GM23338 (cell line): Measurements from ENCODE around the gene SPRYD7. TPM values are rescaled to one million over a fixed set of nuclear protein-coding genes. Genes with fewer than 3 reads are reported as not detected.

Source experiments
- ATAC-seq: fragments of 200-7000 bp; cut with Tn5 transposase; 3 replicates; pipeline ENCODE4 v1.9.1; 2020
- DNase-seq: peaks from one replicate; pipeline ENCODE4 v3.0.0-alpha.2; 2015; ENCODE audit warnings: low spot score
- H2AFZ ChIP-seq: fragments of 200-600 bp; sonication (generic); 2 replicates; pipeline ENCODE4 v1.8.0; 2016; ENCODE audit warnings: antibody characterized with exemption, mild to moderate bottlenecking, moderate library complexity
- H3F3A ChIP-seq: fragments of 200-600 bp; sonication (generic); replicated peaks from 2 replicates; pipeline ENCODE4 v1.8.0; 2017; ENCODE audit warnings: antibody characterized with exemption, mixed run types, low read depth
- H3K27ac ChIP-seq: fragments of 200-600 bp; sonication (generic); 2 replicates; pipeline ENCODE4 v1.6.1; 2016; ENCODE audit warnings: low read depth
- H3K27me3 ChIP-seq: fragments of 200-600 bp; sonication (generic); 2 replicates; pipeline ENCODE4 v1.8.0; 2016; ENCODE audit warnings: mild to moderate bottlenecking, mixed run types, moderate library complexity; ENCODE audit not compliant: insufficient read depth
- H3K36me3 ChIP-seq: fragments of 200-600 bp; sonication (generic); 2 replicates; pipeline ENCODE4 v1.8.0; 2016; ENCODE audit warnings: mild to moderate bottlenecking; ENCODE audit not compliant: insufficient read depth
- H3K4me1 ChIP-seq: fragments of 200-600 bp; sonication (generic); 2 replicates; pipeline ENCODE4 v1.8.0; 2016; ENCODE audit warnings: mild to moderate bottlenecking, moderate library complexity; ENCODE audit not compliant: insufficient read depth
- H3K4me2 ChIP-seq: fragments of 200-600 bp; sonication (generic); 2 replicates; pipeline ENCODE4 v1.7.1; 2017; ENCODE audit warnings: mixed run types
- H3K4me3 ChIP-seq: fragments of 200-600 bp; sonication (generic); 2 replicates; pipeline ENCODE4 v1.6.1; 2016; ENCODE audit warnings: mixed run types
- H3K79me2 ChIP-seq: fragments of 200-600 bp; sonication (generic); replicated peaks from 2 replicates; pipeline ENCODE4 v1.8.0; 2017; ENCODE audit warnings: mild to moderate bottlenecking; ENCODE audit not compliant: insufficient read depth
- H3K9me2 ChIP-seq: fragments of 200-600 bp; sonication (generic); 2 replicates; pipeline ENCODE4 v1.8.0; 2017; ENCODE audit not compliant: insufficient read depth
- H4K20me1 ChIP-seq: fragments of 200-600 bp; sonication (generic); replicated peaks from 2 replicates; pipeline ENCODE4 v1.8.0; 2017; ENCODE audit warnings: mild to moderate bottlenecking; ENCODE audit not compliant: insufficient read depth
- H3K27ac Mint-ChIP-seq: 2 replicates; pipeline ENCODE4 v1.8.0; 2020; ENCODE audit warnings: inconsistent platforms, mild to moderate bottlenecking, moderate library complexity, mixed read lengths
- H3K27me3 Mint-ChIP-seq: 3 replicates; pipeline ENCODE4 v1.8.0; 2022; ENCODE audit warnings: low read depth, mild to moderate bottlenecking, moderate library complexity, mixed read lengths, inconsistent platforms; ENCODE audit not compliant: insufficient read depth, poor library complexity
- H3K36me3 Mint-ChIP-seq: 3 replicates; pipeline ENCODE4 v1.8.0; 2021; ENCODE audit warnings: low read depth, mild to moderate bottlenecking, inconsistent platforms, moderate library complexity, mixed read lengths
- H3K4me1 Mint-ChIP-seq: 3 replicates; pipeline ENCODE4 v1.8.0; 2020; ENCODE audit warnings: mild to moderate bottlenecking, inconsistent platforms, mixed read lengths
- H3K4me3 Mint-ChIP-seq: 3 replicates; pipeline ENCODE4 v1.8.0; 2021; ENCODE audit warnings: moderate library complexity, mild to moderate bottlenecking, inconsistent platforms, mixed read lengths
- H3K9me3 Mint-ChIP-seq: 3 replicates; pipeline ENCODE4 v1.8.0; 2020; ENCODE audit warnings: moderate library complexity, mild to moderate bottlenecking, inconsistent platforms, mixed read lengths
- CREB1 ChIP-seq: fragments of 250-450 bp; sonication (Bioruptor Pico); IDR thresholded peaks from 2 replicates; pipeline ENCODE4 v1.5.0; 2020; ENCODE audit warnings: low read depth, mild to moderate bottlenecking, moderate library complexity
- CTCF ChIP-seq, 2 experiments: fragments of 200-600 bp in 1 of 2; sonication (generic) in 1 of 2; conservative IDR thresholded peaks; 2 replicates each; pipeline versions ENCODE4 v1.5.1 to v1.6.1; 2016 to 2017; ENCODE audit warnings: antibody characterized with exemption in 2 of 2, low read depth in 2 of 2, mild to moderate bottlenecking in 2 of 2, moderate library complexity in 1 of 2
- ETS1 ChIP-seq: IDR thresholded peaks from 2 replicates; pipeline ENCODE4 v1.6.1; 2016; ENCODE audit warnings: antibody characterized with exemption
- EZH2 ChIP-seq: fragments of 200-600 bp; sonication (generic); IDR thresholded peaks from one replicate; pipeline ENCODE4 v1.8.0; 2017; ENCODE audit warnings: antibody characterized with exemption, mild to moderate bottlenecking, low read depth; ENCODE audit not compliant: unreplicated experiment
- EZH2phosphoT487 ChIP-seq: fragments of 200-600 bp; sonication (generic); IDR thresholded peaks from one replicate; pipeline ENCODE4 v1.8.1; 2018; ENCODE audit warnings: antibody characterized with exemption; ENCODE audit not compliant: unreplicated experiment
- JUNB ChIP-seq: IDR thresholded peaks from one replicate; pipeline ENCODE4 v1.6.1; 2016; ENCODE audit warnings: antibody characterized with exemption; ENCODE audit not compliant: unreplicated experiment
- NANOG ChIP-seq: IDR thresholded peaks from 2 replicates; pipeline ENCODE4 v1.6.1; 2016; ENCODE audit warnings: antibody characterized with exemption, borderline replicate concordance
- POLR2AphosphoS5 ChIP-seq: IDR thresholded peaks from 2 replicates; pipeline ENCODE4 v1.6.1; 2016; ENCODE audit warnings: antibody characterized with exemption, low read depth
- REST ChIP-seq: IDR thresholded peaks from one replicate; pipeline ENCODE4 v1.6.1; 2018; ENCODE audit warnings: antibody characterized with exemption; ENCODE audit not compliant: unreplicated experiment
- STAT1 ChIP-seq: IDR thresholded peaks from one replicate; pipeline ENCODE4 v1.6.1; 2016; ENCODE audit warnings: antibody characterized with exemption; ENCODE audit not compliant: unreplicated experiment
- ZNF114 ChIP-seq: fragments of 250-450 bp; sonication (Bioruptor Pico); IDR thresholded peaks from 2 replicates; pipeline ENCODE4 v1.5.0; 2020; ENCODE audit warnings: mild to moderate bottlenecking, moderate library complexity
- ZNF462 ChIP-seq: fragments of 250-450 bp; sonication (Bioruptor Pico); IDR thresholded peaks from 2 replicates; pipeline ENCODE4 v1.5.0; 2020; ENCODE audit warnings: mild to moderate bottlenecking, moderate library complexity
- polyA plus RNA-seq: library from polyadenylated mRNA; unstranded; fragments of >200 nt; fragmentation: Nextera tagmentation; extraction: Ambion mirVana; gene quantifications from 2 replicates; pipeline ENCODE4 v1.2.1, GENCODE V29; 2016
- total RNA-seq: library from RNA; depleted of rRNA; stranded (reverse); fragments of >200 nt; shearing (Covaris generic); gene quantifications from 2 replicates; pipeline ENCODE4 v1.2.3, GENCODE V29; 2014

The SPRYD7 gene
- total and polyA plus RNA-seq, 2 experiments from 2014 or later: 2.9 to 7.4 TPM

GRCh38 chr13:49878682-49879081 lies 57.5 kb downstream of the SPRYD7 start:
- no peak overlapping the region for H3K4me2 ChIP-seq
- Mint-ChIP-seq H3K27me3 (peaks cover 6% of the 10 kb centered on the region), H3K9me3 (peaks cover 93% of the 10 kb centered on the region), H3K27ac (no peak overlapping the region), H3K4me1 (no peaks in the 10 kb centered on the region), H3K4me3 (no peak overlapping the region), H3K36me3 (peaks cover 46% of the 10 kb centered on the region)
- no peaks in the 10 kb centered on the region for H3K4me1 ChIP-seq
- H3K36me3 ChIP-seq: peaks cover 4% of the 10 kb centered on the region; the same call in 1 of the 2 replicates
- no peak overlapping the region for H3K27ac ChIP-seq
- ATAC-seq (no peak), DNase-seq (no peak)
- H3K9me2 ChIP-seq: no peaks in the 10 kb centered on the region
- H4K20me1 ChIP-seq: no peaks in the 10 kb centered on the region
- TF ChIP-seq ZNF462 (CRISPR knock-in tag) (no peak), CTCF (conservative IDR thresholded peaks at IDR 0.05; ENCODE audit: low read depth in 2 of 2) (no peak), REST (no peak), ETS1 (no peak), STAT1 (no peak), NANOG (no peak), POLR2AphosphoS5 (no peak), EZH2 (no peak), EZH2phosphoT487 (no peak), CREB1 (CRISPR knock-in tag) (no peak), ZNF114 (CRISPR knock-in tag) (no peak), JUNB (no peak)
- no peak overlapping the region for H3K4me3 ChIP-seq
- H2AFZ ChIP-seq: no peak overlapping the region
- no peaks in the 10 kb centered on the region for H3K79me2 ChIP-seq
- no peaks in the 10 kb centered on the region for H3K27me3 ChIP-seq
- H3F3A ChIP-seq: no peaks in the 10 kb centered on the region
